Stimulated activated CD8-positive, alpha-beta memory T cell treated with anti-CD3 and anti-CD28 coated beads, Interleukin-7, amount 100 ng/mL, for 1 hour (primary cell): ENCODE measurements around the gene RNF175.

Source experiments
- DNase-seq, 2 donors: peaks; one replicate each; pipeline ENCODE4 v3.0.0-alpha.2; 2020; ENCODE audit warnings: low read depth in 2 of 2

The RNF175 gene

GRCh38 chr4:153759407-153760316 is at the start of gene RNF175:
RNF175 (minus strand) TSS chr4:153760024; CDS start chr4:153759862, 162 bp downstream.
- DNase-seq = no peak

GRCh38 chr4:153809307-153809706 is 49.5 kb upstream of the RNF175 start:
- DNase-seq = no peak

GRCh38 chr4:153808175-153808574 is 48.4 kb upstream of the RNF175 start:
- no peak for DNase-seq

DNA sequence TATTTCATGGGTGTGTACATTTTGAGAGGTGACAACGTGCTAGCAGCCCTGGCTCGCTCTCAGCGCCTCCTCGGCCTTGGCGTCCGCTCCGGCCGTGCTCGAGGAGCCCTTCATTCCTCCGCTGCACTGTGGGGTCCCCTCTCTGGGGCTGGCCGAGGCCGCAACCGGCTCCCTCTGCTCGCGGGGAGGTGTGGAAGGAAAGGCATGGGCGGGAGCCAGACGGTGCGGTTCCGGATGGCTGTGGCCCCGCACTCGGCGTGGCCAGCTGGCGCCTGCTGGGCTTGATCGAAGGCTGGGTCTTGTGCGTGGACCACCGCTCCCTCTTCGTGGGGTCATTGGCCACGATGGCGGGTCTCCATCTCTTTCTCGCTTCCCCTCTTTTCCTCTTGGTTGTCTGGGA is 46.2 kb upstream of the RNF175 start:
- no peak for DNase-seq

DNA sequence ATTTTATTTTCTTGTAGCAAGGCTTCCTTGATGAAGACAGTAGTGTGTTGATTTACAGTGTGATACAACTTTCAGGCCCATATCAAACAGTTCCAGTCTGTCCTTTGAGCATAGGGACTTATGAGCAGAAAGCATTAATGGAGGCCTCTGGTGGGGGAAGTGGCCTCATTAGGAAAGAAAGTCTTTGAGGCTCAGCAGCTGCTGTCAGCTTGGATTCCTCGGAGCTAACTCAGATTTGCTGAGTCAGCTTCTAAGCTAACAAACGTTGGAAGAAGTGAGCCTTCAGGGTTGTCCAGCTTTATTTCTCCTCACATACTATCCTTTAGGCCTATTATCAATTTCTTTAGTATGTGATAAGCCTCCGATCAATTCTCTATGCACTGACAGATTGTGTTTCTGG is 44.9 kb upstream of the RNF175 start:
- DNase-seq = no peak

- no peak for DNase-seq
These were observed 39.9 kb upstream of the RNF175 start for GRCh38 chr4:153799694-153800074.

DNA sequence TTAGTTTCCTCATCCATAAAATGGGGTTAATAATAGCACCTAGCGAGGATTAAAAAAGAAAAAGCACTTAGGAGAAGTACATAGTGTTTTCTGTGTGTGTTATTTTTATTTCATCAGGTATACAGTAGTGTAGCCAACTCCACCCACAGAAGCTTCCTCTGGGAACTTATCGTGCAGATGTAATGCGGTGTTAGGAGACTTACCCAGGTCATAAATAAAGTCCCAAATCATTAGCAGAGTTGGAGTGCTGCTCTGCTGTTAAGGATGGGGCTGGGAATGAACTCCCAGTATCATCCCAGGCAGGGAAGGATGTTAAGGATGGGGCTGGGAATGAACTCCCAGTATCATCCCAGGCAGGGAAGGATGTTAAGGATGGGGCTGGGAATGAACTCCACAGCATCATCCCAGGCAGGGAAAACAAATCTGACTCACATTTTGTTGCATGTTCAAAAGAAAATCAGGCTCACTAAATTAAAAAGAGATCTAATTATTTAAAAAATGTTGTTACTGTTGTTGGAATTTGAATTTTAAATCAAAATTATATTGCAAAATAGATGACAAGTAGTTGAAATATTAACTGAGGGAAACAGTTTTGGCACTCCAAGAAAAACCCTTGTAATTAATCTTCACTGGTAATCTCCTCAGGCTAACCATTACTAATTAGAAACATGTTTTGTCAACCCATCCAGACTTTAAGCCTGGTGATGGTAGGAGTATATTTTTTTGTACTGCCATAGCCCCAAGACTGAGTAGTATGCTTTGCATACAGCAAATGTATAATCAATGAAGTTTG is 39.3 kb upstream of the RNF175 start:
- DNase-seq = no peak

- DNase-seq = no peak
These were observed 38.6 kb upstream of the RNF175 start for GRCh38 chr4:153798420-153798819.

DNA sequence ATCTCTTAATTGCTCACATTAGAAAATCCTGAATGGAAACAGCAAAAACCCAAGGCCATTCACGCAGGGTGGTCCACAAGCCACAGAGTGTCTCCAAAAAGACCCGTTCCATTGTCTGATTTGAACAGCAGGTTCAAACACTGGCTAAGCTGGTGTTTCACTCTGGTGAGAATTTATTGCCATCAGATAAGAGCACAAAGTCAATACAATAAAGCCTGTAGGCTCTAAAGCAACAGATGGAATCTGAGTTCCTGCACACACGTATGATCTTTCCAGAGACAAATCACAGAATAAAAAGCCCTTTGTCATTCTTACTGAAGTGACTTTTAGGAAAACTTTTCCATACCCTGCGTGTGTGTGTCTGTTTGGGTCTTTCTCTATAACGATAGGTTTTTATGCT is 34.2 kb upstream of the RNF175 start:
- no peak for DNase-seq

DNA sequence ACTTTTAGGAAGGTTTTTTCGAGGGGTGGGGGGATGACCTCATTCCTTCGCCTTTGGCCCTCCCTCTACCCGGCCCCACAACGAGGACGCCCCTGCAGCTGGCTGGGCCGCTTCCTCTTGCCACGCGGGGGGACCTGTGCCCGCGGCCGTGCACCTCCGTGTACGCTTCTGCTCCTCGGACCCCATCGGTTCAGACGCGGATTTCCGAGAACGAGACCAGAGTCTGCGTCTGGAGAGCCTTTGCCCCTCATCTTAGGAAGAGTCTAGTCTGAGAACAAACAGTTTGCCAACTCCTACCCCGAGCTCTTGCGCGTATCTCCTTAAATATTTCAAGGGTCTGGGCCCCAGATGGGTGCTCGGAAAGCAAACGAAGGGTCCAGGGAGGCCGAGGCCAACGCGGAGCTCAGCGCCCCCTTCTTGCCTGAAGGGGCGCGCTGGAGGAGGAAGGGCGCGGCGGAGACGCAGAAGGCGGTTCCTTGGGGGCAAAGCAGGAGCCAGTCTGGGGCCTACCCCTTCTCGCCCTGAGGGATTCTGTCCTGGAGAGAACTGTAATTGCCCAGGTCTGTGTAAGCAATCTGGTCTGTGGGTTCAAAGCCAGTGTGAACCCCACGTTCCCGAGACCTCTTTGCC is 32.9 kb upstream of the RNF175 start:
- DNase-seq = no peak

DNA sequence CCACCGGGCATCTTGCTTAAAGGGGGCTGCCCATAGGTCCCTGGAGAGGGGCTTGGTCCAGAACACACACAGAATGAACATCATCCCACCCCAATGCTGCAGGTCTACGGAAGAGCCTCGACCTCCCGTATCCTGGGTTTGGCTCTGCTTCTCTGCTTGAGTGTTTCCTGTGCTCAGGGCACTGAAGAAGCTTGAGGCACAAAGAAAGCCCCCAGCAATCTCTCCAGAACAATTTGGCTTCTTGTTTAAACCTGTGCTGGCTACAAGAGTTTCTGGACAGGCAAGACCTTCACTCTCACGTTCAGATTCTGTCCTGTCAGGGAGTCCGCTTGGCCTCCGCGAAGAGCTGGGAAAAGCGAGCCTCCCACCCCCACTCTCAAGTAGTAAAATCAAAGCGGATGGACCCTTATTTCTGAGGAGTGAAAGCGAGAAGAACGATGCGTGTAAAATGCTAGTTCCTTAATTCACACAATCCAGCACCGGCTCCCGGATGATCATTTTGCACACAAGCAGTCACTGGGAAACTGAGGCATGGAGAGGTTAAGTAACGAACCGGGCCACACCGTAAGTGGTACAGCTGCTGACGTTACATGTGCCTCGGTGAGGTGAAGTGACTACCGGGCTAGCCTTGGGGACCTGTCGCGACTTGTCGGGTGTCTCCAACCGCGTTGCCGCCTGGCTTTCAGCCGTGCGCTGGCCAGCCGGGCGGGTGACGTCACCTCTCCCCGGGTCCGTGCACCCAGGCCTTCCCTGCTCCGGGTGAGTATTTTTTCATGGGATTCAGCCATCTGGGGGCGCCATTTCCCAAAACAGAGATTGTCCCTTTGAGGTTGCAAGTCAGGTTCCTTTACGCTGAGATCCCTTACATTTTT is 32.2 kb upstream of the RNF175 start:
- no peak for DNase-seq

DNA sequence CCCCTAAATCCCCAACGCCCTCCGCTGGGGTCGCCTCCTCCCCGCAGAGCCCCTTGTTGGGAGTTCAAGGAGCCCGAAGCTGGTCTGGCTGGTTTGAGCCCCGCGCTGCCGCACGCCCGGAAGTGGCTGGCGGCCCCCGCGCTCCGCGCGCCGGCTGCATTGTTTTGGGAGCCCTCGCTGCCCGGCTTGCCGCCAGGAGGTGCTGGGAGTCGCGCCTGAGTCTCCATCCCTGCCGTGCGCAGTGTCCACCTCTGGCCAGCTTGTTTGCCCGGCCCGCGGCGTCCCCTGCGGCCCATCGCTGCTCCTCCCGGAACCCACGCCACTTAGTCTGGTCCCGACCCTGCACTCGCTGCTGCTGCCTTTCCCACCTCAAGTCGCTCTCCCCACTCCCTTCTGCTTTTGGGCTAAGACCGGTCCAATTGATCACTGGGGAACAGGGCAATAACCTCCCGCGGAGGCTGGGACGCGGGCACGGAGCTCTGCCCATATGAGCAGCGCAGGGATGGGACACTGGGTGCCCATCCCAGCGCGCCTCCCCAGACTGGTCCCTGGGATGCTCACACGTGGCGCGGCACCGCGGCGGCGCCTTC is 31.2 kb upstream of the RNF175 start:
- DNase-seq = no peak

DNA sequence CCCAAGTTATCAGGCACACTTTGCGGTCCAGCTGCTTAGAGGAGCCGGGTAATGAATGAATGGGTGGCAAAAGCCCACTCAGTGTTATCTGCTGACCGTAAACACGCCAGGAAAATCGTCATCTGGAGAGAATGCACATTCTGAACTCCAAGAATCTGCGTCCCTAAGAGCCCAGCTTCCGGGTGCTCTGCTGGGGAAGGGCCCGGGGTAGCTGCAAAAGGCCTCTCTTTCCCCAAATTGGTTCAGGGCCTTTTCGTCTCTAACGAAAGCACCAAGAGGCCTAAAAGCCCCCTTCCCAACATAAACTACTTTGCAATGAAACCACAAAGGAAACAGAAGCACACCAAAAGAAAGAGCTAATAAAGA is 30.7 kb upstream of the RNF175 start:
- no peak for DNase-seq

DNA sequence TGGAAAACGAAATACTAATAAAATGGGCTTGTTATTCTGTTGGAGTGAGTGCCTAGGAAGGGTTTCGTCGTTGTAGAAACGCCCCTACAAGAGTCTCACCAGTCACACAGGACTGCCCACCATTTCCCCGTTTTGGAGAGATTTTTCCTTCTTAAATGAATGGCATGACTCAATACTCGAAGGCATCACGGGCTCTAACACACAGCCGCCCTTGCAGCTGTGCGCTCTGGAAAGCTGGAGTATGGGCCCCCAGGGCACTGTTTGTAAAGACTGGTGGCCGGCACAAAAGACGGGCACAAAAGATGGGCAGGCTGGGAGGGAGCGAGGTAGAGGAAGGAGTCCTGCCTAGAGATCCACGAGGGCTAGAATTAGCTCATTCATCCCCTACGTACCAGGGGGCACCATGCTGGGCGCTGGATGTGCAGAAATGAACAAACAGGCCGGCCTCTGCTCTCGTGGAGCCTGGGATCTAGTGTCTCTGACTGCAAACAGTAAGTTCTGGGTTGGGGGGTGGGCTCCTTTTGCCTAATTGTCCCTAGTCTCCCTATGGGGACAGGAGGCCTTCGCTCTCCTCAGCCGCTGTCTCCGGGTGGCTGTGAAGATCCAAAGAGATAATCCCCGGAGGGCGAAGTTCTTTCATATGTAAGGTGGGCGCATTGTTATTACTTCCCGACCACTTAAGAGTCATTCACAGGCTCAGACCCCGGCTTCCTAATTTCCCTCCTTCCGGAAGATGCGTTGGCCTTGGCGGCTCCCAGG is 30.1 kb upstream of the RNF175 start:
- DNase-seq = no peak

DNA sequence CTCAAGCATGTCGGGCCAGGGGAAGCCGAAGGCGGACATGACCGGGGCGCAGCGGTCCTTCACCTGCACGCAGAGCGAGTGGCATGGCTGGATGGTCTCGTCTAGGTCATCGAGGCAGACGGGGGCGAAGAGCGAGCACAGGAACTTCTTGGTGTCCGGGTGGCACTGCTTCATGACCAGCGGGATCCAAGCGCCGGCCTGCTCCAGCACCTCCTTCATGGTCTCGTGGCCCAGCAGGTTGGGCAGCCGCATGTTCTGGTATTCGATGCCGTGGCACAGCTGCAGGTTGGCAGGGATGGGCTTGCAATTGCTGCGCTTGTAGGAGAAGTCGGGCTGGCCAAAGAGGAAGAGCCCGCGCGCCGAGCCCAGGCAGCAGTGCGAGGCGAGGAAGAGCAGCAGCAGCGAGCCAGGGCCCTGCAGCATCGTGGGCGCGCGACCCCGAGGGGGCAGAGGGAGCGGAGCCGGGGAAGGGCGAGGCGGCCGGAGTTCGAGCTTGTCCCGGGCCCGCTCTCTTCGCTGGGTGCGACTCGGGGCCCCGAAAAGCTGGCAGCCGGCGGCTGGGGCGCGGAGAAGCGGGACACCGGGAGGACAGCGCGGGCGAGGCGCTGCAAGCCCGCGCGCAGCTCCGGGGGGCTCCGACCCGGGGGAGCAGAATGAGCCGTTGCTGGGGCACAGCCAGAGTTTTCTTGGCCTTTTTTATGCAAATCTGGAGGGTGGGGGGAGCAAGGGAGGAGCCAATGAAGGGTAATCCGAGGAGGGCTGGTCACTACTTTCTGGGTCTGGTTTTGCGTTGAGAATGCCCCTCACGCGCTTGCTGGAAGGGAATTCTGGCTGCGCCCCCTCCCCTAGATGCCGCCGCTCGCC is 28.8 kb upstream of the RNF175 start, which contains the start of gene SFRP2:
Gene SFRP2, minus strand, starts transcription at position 671 of the 864 bp plus-strand sequence. Its CDS starts 248 bp downstream, at position 423.
- no peak for DNase-seq

GRCh38 chr4:153788051-153788412 is 28.2 kb upstream of the RNF175 start:
- no peak for DNase-seq

DNA sequence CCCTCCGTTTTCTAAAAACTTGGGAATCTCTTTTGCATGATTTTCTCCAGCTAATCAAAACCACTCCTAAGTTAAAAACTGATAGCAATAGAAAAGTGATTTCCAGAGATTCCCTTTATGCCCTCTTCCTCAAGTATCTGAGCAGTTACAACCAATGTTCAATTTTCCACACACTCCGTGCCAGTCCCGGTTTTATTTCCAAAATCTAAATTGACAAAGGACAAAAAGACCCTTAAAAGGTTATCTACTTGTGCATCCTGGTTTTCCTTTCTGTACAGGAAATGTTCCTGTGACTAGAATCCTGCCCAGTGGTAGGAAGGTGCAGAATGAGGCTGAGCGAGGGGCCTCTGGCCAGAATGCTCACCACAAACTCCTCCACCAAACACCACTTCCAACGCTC is 27.8 kb upstream of the RNF175 start:
- DNase-seq = no peak

GRCh38 chr4:153787061-153787560 is 27.3 kb upstream of the RNF175 start:
- DNase-seq = no peak
